Ishikawa (cell line): ENCODE results near the gene ZNF24.

Source experiments
- CEBPB ChIP-seq: IDR thresholded peaks from 2 replicates; pipeline ENCODE4 v1.6.1; 2012
- CREB1 ChIP-seq: IDR thresholded peaks from 2 replicates; pipeline ENCODE4 v1.6.1; 2012; ENCODE audit warnings: low read depth
- EP300 ChIP-seq: IDR thresholded peaks from 2 replicates; pipeline ENCODE4 v1.6.1; 2012; ENCODE audit warnings: borderline replicate concordance
- NFIC ChIP-seq: IDR thresholded peaks from 2 replicates; pipeline ENCODE4 v1.6.1; 2012
- TAF1 ChIP-seq: IDR thresholded peaks from 2 replicates; pipeline ENCODE4 v1.6.1; 2012; ENCODE audit warnings: low read depth, mild to moderate bottlenecking
- TCF12 ChIP-seq: IDR thresholded peaks from 2 replicates; pipeline ENCODE4 v1.6.1; 2012; ENCODE audit warnings: low read depth
- TF ChIP-seq, protein P1 (sequence below): IDR thresholded peaks from 2 replicates; pipeline ENCODE4 v1.6.1; 2012
- TF ChIP-seq, protein P2 (sequence below): IDR thresholded peaks from 2 replicates; pipeline ENCODE4 v1.6.1; 2012; ENCODE audit warnings: low read depth, mild to moderate bottlenecking

DNA sequence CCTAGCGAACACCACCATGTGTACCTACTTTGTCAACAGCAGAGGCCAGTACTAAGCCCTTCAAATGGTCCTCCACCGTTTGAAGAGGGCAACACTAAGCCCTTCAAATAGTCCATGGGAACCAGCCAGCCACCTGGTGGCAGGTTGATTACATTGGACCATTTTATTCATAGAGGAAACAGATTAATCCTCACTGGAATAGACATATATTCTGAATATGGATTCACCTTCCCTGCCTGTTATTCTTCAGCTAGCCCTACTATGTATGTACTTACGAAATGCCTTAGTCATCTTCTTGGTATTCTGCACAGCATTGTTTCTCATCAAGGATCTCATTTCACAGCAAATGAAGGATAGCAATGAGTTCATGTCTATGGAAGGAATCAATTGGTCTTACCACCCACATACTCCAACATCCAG, 42.9 kb upstream of the ZNF24 start:
- TF ChIP-seq EP300 (no peak), CEBPB (no peak), NFIC (no peak), CREB1 (no peak), TCF12 (no peak), TAF1 (no peak)
- TF ChIP-seq, protein P1, sequence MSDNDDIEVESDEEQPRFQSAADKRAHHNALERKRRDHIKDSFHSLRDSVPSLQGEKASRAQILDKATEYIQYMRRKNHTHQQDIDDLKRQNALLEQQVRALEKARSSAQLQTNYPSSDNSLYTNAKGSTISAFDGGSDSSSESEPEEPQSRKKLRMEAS: no peak
- TF ChIP-seq, protein P2, sequence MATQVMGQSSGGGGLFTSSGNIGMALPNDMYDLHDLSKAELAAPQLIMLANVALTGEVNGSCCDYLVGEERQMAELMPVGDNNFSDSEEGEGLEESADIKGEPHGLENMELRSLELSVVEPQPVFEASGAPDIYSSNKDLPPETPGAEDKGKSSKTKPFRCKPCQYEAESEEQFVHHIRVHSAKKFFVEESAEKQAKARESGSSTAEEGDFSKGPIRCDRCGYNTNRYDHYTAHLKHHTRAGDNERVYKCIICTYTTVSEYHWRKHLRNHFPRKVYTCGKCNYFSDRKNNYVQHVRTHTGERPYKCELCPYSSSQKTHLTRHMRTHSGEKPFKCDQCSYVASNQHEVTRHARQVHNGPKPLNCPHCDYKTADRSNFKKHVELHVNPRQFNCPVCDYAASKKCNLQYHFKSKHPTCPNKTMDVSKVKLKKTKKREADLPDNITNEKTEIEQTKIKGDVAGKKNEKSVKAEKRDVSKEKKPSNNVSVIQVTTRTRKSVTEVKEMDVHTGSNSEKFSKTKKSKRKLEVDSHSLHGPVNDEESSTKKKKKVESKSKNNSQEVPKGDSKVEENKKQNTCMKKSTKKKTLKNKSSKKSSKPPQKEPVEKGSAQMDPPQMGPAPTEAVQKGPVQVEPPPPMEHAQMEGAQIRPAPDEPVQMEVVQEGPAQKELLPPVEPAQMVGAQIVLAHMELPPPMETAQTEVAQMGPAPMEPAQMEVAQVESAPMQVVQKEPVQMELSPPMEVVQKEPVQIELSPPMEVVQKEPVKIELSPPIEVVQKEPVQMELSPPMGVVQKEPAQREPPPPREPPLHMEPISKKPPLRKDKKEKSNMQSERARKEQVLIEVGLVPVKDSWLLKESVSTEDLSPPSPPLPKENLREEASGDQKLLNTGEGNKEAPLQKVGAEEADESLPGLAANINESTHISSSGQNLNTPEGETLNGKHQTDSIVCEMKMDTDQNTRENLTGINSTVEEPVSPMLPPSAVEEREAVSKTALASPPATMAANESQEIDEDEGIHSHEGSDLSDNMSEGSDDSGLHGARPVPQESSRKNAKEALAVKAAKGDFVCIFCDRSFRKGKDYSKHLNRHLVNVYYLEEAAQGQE: no peak
